NCI-H510A (cell line): Measurements from ENCODE around the gene CLASP1.
"Not testable (repeated sequence)": the region's sequence is repeated elsewhere in the genome, so short reads cannot be mapped to it uniquely, and the experiment has no call there.

Experiments
- DNase-seq: peaks from one replicate; lab custom pipeline; 2025; lab: John Stamatoyannopoulos, UW

Gene CLASP1

GRCh38 chr2:121505005-121505404 lies 144.3 kb downstream of the CLASP1 start:
- DNase-seq, result no peak

DNA sequence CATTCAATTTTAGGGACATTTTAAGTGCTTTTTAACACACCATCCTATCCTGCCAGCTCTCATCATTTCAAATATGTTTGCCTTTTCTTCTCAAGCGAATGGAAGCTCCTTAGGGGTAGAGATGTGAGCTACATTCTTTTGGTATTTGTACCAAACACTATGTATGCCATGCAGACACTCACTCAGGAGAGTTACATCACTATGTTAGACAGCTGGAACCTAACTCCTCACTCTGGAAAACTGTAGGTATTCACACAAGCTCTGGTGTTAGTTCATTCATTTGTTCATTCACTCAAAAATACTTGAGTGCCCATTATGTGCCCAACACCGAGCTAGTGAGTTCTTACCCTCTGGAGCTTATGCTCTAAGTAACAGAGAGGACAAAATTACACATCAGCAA lies 144.9 kb downstream of the CLASP1 start:
- DNase-seq, result no peak

GRCh38 chr2:121502781-121503180 lies 146.5 kb downstream of the CLASP1 start:
- no peak for DNase-seq

GRCh38 chr2:121502246-121502645 lies 147.0 kb downstream of the CLASP1 start:
- no peak for DNase-seq

- no peak for DNase-seq
These were observed 147.7 kb downstream of the CLASP1 start for GRCh38 chr2:121501554-121501953.

GRCh38 chr2:121501031-121501430 lies 148.2 kb downstream of the CLASP1 start:
- no peak for DNase-seq

DNA sequence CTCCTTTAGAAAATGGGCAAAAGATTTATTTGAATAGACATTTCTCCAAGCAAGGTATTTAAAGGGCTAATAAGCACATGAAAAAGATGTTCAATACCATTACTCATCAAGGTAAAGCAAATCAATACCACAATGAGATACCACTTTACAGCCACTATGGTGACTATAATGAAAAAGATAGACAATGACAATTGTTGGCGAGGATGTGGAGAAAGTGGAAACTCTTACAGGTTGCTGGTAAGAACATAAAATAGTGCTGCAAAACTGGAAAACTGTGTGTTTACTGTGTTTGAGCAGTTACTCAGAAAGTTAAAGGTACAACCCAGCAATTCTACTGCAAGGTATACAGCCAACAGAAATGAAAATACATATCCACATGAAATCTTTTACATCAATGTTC lies 150.5 kb downstream of the CLASP1 start:
- no peak for DNase-seq

DNA sequence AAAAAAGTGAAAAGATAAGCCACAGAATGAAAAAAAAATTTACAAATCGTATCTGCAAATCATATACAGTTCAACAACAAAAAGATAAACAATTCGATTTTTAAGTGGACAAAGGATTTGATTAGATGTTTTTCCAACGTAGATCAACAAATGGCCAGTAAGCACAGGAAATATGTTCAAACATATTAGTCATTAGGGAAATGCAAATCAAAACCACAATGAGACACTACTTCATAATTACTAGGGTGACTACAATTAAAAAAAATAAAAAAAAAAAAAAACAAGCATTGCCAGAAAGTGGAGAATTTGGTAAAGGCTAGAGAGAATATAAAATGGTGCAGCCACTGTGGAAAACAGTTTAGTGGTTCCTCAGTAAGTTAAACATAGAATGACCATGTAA lies 156.9 kb downstream of the CLASP1 start:
- no peak for DNase-seq

DNA sequence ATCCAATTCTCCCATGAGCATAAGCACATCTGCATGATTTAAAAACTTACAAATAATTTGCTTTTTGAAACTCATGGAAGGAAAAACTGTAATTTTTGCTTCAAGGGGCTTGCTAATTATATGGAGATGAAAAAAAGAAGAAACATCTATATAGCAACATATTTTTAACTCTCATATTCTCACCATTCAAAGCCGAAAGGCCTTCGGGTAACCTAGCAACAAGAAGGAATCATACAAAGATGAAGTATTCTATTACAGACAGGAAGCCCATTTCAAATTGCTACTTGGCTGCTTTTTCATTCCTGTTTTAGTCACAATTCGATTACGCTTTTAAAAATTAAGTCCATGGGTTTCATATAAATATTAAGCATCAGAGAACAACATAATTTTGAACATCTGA lies 157.7 kb downstream of the CLASP1 start:
- no peak for DNase-seq

GRCh38 chr2:121490584-121491133 lies 158.6 kb downstream of the CLASP1 start:
- no peak for DNase-seq

GRCh38 chr2:121489911-121490583 lies 159.2 kb downstream of the CLASP1 start:
- DNase-seq, result peak; percentile 15

- DNase-seq, result peak; percentile 55
These were observed 160.0 kb downstream of the CLASP1 start for GRCh38 chr2:121489284-121489683.

DNA sequence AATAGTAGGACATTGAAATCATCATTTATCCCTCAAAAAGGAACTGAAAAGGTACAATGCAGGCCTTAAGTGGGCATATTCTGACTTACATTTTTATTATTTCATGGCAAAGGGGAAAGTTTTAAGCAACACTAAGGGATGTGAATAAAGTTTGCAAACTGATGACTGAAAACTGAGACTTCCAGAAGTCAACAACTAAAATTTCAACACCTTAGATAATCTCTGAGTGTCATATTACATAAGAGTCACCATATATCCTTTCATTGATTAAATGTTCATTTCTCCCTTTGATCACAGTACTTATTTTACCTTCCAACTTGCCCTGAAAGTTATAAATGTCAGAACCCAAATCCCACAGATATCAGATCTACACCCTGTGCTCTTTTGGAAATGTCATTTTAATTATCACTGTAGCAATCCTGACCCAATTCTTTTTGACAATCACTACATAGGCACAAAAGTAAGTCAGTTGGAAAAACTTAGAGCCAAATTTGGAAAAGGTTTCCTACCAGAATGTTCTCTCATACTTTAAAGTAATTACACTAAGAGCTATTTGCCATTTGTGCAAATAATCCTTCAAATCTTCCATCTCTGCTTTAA lies 163.0 kb downstream of the CLASP1 start:
- DNase-seq, result no peak

- DNase-seq, result no peak
These were observed 164.2 kb downstream of the CLASP1 start for GRCh38 chr2:121485039-121485438.

DNA sequence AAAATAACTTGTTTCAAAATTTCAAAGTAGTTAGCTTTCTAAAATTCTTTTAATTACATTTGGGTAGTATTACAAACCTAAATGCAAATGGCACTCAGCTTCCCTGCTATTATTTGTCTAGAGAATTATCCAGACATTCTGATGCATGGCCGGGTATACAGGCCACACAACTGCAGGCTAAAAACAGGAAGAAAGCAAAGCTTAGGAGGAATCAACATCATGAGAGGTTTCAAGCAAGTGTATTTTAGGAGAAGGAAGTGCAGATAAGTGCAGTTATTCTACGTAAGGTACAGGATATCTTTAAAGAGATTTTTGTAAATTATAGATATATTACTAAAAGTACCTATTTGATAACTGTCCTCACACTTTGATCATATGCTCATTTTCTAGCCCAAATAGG lies 165.4 kb downstream of the CLASP1 start:
- DNase-seq, result no peak

DNA sequence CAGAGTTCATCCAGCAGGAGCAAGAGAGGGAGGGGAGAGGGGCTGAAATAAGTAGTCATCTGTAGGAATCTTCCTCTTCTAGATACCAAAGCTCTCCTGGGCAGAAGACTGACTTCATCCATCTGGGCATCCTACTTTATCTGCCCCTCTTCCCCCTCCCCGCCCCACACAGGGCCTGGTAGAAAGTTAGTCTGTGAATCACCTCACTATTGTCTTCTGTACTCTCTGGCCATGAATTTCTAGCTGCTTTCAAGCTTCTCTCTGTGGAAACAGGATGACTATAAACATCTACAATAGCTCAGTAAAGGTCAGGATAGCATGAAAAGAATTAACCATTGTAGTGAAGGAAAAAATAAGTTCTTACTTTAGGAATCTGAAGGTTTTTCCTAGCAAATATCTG lies 166.2 kb downstream of the CLASP1 start:
- no peak for DNase-seq

DNA sequence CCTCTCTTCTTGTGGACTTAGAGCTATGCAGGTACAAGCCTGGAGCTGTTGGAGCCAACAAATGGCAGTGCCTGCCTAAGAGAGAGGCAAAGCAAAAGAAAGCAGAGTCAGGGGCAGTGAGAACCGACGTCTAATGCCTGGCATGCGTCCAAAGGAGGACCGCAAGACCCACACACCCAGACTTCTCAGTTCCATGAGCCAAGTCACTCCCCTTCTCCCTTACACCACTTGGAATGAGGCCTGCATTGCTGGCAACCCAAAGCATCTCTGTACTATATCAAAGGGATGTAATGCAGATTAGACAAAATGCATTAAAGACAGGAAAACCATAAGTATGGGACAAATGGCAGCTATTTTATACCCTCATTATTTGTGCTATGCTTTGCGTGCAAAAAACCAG lies 168.4 kb downstream of the CLASP1 start:
- DNase-seq, result no peak

DNA sequence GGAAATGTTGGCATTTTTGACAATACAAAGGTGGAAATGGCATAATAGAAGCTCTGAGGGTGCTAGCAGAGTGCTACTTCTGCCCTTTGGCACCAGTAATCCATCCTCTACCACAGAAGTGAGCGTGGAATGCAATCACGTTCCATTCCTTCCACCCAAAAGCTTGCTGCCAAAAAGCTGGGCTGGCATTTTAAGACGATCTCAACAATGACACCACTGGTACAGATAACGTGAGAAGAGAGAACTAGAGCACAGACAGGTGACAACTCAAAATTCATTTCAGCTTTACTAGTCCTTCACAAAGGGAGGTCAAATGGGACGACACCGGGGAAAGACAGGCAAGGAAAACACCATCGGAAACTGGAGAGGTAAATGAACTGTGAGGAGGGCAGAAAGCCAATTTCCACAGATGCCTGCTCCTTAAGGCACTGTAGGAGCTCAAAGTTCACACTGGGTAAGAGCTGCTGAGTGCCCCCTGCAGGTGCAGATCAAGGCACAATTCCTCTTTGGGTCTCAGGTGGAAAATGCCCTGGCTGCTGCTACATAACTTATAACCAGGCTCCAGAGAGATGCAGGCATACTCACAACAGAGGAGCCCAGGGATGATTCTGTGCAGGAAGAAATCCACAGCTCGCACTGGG lies 169.3 kb downstream of the CLASP1 start:
- DNase-seq, result no peak

- DNase-seq, result no peak
These were observed 170.1 kb downstream of the CLASP1 start for GRCh38 chr2:121478996-121479745.

DNA sequence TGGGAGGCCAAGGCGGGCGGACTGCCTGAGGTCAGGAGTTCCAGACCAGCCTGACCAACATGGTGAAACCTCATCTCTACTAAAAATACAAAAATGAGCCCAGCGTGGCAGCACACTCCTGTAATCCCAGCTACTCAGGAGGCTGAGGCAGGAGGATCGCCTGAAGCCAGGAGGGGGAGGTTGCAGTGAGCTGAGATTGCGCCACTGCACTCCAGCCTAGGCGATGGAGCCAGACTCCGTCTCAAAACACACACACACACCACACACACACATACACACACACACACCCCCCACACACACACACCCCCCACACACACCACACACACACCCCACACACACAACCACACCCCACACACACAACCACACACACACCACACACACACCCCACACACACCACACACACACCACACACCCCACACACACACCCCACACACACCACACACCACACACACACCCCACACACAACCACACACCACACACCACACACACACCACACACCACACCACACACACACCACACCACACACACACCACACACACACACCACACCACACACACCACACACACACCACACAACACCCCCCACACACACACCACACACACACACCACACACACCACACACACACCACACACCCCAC lies 170.8 kb downstream of the CLASP1 start:
- DNase-seq, result not testable (repeated sequence)

- DNase-seq, result no peak
These were observed 172.6 kb downstream of the CLASP1 start for GRCh38 chr2:121476684-121477083.
